OCI-M2 (cell line): ENCODE data around the gene GID8.
"Not testable (repeated sequence)": the region's sequence is repeated elsewhere in the genome, so short reads cannot be mapped to it uniquely, and the experiment has no call there.

Experiments
- DNase-seq: peaks from one replicate; lab custom pipeline; 2025; ENCODE audit not compliant: unreplicated experiment; lab: John Stamatoyannopoulos, UW

GID8 gene

DNA sequence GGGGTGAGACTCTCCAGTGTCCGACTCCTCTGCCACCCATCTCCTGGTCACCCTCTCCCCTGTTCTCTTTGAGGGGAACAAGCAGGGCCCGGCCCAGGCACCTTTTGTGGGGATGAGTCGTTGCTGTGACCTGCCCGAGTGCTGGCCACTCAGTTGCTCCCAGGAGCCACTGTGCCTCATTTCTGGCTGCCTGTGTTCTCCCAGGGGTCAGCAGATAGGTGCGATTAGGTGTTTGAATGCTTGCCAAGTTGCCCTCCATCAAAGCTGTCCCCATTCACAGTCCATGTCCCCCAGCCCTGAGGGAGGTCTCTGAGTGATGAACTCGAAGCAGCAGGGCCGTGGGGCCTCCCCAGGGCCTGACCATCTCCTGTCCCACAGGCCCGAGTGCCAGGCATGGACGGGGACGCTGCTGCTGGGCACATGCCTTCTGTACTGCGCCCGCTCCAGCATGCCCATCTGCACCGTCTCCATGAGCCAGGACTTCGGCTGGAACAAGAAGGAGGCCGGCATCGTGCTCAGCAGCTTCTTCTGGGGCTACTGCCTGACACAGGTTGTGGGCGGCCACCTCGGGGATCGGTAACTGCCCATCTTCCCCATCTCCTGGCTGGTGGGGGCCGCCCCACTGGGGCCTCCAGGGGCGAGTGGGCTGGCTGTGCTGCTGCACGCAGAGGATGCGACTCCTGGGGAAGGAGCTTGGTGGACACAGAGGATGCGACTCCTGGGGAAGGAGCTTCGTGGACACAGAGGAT is 18.6 kb downstream of the GID8 start:
- no peak for DNase-seq

DNA sequence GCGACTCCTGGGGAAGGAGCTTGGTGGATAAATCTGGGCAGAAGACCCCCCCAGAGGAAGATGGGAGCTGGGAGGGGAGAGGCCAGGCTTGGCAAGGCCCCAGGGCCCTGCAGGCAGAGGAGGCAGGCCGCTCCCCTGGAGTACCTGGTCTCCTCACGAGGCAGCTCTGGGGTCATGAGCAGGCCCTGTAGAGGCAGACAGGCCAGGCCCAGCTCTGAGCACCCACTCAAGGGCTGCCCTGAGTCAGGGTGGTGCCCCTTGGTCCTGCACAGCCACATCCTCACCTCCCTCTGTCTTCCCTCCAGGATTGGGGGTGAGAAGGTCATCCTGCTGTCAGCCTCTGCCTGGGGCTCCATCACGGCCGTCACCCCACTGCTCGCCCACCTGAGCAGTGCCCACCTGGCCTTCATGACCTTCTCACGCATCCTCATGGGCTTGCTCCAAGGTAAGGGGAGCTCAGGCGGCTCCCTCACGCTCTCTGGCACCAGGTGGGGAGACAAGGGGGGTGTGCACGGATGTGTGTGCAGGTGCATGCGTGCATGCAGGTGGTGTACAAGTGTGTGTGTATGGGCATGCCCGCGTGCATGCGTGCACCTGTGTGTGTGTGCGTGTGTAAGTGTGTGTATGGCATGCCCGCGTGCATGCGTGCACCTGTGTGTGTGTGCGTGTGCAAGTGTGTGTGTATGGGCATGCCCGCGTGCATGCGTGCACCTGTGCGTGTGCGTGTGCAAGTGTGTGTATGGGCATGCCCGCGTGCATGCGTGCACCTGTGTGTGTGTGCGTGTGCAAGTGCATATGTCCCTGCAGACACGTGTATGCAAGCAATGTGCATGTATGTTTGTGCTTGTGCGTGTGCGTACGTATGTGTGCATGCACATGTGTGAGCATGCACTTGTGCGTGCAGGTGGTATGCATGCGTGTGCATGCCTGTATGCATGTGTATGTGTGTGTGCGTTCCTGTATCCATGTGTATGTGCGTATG is 19.5 kb downstream of the GID8 start:
- no peak for DNase-seq

- DNase-seq: no peak
These were observed 20.6 kb downstream of the GID8 start for GRCh38 chr20:62958388-62959100.

DNA sequence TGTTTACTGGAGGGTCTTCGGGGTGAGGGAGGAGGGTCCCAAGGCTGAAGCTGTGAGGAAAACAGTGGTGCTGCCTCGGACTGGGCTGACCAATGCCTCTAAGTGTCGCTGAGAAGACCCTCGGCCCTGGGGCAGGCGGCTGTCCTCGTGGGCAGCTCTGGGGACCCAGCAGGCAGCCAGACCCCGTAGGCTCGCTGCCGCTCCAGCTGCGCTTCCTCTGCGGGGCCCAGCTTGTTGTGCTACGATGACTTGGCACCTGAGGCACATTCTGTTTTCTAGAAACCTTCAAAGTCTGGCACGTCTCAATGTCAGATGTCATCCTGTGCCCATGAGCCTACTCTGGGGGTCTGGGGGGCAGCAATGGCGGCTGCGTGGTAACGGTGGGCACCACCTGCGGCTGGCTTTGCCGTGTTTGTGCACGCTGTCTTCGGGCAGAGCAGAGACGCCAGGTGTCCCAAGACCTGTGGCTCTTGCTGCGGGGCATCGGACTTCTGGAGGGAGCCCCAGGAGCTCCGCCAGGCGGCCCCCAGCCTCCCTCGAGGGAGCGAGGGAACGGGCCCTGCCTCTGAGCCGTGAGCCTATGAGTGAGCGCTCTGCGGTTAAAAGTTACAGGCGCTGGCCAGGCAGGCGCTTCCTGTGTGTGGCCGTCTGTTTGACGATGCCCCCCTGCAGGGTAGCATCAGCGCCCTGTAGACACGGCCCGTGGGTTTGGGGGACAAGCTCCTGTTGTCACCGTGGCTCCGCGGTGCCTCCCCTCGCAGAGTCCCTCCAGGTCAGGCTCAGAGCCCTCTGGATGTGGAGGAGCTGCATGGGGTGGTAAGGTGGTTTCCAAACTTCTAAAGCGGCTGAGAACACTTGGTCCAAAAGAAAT is 21.4 kb downstream of the GID8 start:
- no peak for DNase-seq

DNA sequence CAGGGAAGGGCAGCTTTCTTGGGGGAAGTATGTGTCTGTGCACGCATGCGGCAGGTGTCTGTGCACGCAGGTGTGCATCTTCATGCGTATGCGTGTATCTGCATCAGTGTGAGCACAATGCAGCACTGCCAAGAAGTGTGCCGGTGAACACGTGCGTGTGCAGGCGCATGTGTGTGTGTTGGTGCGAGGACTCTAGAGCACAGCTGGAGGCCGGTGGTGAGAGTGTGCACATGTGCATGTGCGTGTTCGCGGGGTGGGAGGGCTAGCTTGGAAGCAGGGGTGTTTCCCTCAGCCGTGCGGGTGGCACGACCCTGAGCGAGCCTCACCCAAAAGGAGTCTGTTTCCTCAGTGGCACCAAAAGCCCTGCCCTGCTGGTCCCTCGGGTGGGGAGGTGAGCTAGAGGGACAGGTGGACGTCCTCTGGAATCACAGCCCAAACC is 22.1 kb downstream of the GID8 start:
- no peak for DNase-seq

DNA sequence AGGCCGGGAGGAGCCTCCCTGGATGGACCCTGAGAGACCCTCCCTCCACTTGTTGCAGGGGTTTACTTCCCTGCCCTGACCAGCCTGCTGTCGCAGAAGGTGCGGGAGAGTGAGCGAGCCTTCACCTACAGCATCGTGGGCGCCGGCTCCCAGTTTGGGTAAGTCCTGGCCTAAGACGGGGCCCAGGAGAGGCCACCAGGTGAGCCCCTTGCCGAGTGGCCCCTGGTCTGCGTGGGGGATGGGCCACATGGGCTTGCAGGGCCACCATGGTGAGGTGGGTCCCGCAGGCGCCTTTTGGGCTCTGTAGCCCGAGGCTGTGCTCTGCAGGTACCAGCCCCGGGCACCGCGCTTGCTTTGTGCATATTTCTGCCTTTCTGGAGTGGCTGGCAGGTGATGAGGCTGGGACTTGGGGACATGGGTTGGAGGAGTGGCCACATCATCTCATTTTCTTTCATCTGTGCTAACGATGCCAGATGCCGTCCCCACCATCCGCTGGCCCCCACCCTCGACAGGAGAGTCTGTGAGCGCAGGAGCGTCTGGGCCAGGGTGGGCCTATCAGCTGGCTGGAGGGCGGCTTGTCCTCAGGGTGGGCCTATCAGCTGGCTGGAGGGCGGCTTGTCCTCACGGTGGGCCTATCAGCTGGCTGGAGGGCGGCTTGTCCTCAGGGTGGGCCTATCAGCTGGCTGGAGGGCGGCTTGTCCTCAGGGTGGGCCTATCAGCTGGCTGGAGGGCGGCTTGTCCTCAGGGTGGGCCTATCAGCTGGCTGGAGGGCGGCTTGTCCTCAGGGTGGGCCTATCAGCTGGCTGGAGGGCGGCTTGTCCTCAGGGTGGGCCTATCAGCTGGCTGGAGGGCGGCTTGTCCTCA is 22.7 kb downstream of the GID8 start:
- DNase-seq: not testable (repeated sequence)

DNA sequence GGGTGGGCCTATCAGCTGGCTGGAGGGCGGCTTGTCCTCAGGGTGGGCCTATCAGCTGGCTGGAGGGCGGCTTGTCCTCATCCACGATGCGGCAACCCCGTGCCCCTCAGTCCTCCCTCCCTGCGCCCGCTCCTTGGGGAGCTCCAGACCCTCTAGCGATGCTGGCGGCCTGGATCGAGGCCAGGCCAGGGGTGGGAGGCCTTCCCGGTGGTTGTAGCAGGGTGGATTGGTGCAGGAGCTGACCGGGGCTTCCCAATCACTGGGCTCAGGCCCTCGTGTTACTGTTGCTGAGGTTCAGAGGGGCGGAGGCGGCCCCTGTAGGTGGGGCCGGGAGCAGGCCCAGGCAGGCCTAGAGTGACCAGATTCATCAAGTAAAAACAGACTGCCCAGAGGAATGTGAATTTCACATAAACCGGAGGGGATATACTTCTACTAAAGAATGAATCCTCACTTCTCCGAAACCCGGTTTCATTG is 23.4 kb downstream of the GID8 start:
- no peak for DNase-seq

- no peak for DNase-seq
These were observed 23.9 kb downstream of the GID8 start for GRCh38 chr20:62961799-62962198.

GRCh38 chr20:62962221-62962879 is 24.4 kb downstream of the GID8 start:
- no peak for DNase-seq

- DNase-seq: no peak
These were observed 25.1 kb downstream of the GID8 start for GRCh38 chr20:62962891-62963613.

- no peak for DNase-seq
These were observed 25.9 kb downstream of the GID8 start for GRCh38 chr20:62963614-62964397.

- no peak for DNase-seq
These were observed 26.8 kb downstream of the GID8 start for GRCh38 chr20:62964700-62965099.

- no peak for DNase-seq
These were observed 27.4 kb downstream of the GID8 start for GRCh38 chr20:62965363-62965771.

DNA sequence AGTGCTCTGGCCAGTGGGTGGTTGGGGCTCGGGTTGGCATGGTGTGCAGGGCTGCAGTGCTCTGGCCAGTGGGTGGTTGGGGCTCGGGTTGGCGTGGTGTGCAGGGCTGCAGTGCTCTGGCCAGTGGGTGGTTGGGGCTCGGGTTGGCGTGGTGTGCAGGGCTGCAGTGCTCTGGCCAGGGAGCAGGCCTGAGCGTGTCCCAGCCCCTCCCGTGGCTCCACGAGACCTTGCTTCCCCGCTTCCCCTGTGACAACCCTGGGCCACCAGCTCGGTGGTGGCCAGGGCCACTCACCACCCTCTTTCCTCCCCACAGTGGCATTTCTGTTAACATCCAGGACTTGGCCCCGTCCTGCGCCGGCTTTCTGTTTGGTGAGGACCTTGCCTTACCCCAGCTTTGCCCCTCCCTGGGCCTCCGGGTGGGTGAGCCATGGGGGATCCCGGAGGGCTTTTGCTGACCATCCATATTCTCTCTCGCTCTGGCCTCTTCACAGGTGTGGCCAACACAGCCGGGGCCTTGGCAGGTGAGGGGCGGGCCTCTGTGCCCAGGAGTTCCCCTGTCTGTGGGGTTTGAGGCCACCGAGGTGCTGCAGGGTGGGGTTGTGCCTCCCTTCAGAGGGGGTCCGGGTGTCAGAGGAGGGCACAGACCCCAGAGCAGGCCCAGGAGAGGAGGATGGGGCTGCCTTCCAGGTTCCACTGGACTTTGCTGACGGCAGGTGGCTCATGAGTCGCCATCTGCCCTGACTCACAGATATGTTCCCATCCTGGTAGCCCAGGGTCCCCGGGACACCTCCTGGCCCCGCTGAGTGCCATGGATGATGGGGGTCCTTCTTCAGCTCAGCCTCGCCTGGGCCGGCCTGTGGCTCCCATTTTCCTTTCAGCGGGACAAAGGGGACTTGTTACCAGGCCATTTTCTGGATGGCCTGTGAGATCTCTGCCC is 28.5 kb downstream of the GID8 start:
- no peak for DNase-seq

DNA sequence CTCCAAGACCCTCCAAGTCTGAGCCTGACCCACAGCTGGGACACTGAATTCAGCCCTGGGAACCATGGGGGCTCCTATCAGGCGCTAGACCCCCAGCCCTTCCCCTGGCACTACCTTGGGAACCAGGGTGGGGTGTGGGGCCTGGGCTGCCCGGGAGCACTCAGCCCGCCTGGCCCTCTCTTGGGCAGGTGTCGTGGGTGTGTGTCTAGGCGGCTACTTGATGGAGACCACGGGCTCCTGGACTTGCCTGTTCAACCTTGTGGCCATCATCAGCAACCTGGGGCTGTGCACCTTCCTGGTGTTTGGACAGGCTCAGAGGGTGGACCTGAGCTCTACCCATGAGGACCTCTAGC is 29.2 kb downstream of the GID8 start:
- DNase-seq: no peak

DNA sequence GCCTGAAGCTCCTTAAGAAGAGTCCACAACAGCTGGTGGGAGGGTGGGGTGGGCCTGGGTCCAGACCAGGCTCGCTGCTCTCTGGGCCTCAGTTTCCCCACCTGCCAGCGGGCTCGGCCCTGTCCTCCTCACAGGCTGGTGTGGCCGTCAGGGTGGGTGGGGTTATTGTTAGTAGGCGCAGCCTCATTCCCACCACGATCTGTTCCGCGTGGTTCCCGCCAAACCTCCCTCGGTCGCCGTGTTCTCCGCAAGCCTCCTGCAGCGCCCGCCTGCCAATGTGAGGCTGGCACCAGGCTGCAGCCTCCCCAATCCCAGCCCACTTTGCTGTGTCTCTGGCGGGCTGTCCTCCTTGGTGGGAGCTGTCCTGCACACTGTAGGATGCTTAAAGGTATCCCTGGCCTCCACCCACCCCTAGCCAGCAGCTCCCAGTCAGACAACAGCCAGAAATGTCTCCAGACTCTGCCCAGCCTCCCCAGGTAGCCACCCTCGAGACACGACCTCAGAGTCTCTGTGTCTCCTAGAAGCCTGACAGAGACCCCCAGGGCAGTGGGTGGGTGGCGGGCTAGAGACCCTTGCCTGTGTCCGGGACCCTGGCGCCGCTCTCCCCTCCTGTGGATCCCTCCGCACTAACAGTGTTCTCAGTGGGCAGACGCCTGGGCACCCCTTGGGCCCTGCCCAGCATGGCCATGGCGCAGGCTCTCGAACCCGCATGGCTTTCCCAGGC is 29.8 kb downstream of the GID8 start:
- no peak for DNase-seq
